Measurements from ENCODE around the gene CD27. TPM values are rescaled to one million over a fixed set of nuclear protein-coding genes. Genes with fewer than 3 reads are reported as not detected.

The CD27 gene
- total and polyA plus RNA-seq, 2 of the 13 experiments (the other 11 are each of a cell fraction or from before 2014, with no cell fraction given), result 0.12 TPM; not detected in 1

- FAIRE-seq, result no peak
These were observed 28.2 kb upstream of the CD27 start for GRCh38 chr12:6416596-6416995.

More at GRCh38 chr12:6416596-6416995, 28.2 kb upstream of the CD27 start:
- H3K27ac ChIP-seq (ENCODE audit: extremely low read length, insufficient read depth, low read length), result no peak overlapping the region
- POLR2A ChIA-PET, result no interaction called here
- CTCF ChIA-PET (ENCODE audit: low intra/inter-chr PET ratio, low total read pairs), result interaction anchor here (0.6 kb wide), 1 partner anchor 107 kb away, joined by 3 read pairs; no protein-coding TSS in a partner anchor
- H3K4me2 ChIP-seq (ENCODE audit: low read depth, low read length), result no peak overlapping the region
- DNase-seq (ENCODE audit: low spot score) (no peak), ATAC-seq (no peak)
- no peaks in the 10 kb centered on the region for H3K27me3 ChIP-seq (ENCODE audit: control insufficient read depth in 1 of 2, insufficient read depth in 2 of 2, low read length in 2 of 2)
- no TSS peak for BruUV-seq (replicated peaks)
- no peaks in the 10 kb centered on the region for H3K36me3 ChIP-seq (replicated peaks in 1 of 2; ENCODE audit: control insufficient read depth in 1 of 2, insufficient read depth in 2 of 2, low read length in 2 of 2)
- peaks cover 27% of the 10 kb centered on the region for H3K4me1 ChIP-seq (ENCODE audit: insufficient read depth, low read length)
- H3K79me2 ChIP-seq (ENCODE audit: insufficient read depth, low read length), result no peaks in the 10 kb centered on the region
- H3K4me3 ChIP-seq (replicated peaks in 1 of 3; ENCODE audit: insufficient read depth in 1 of 3, low read depth in 2 of 3, low read length in 3 of 3), result no peak overlapping the region
- no peak overlapping the region for H3K9ac ChIP-seq (ENCODE audit: insufficient read depth, low read depth, low read length)
- no peaks in the 10 kb centered on the region for H3K9me3 ChIP-seq (ENCODE audit: low read length)
- intact Hi-C loops (cut with micrococcal nuclease; ENCODE audit: unreplicated experiment) (no loop called here), in situ Hi-C loops (cut with HindIII; ENCODE audit: extremely low pct_ligation_motif_present, low pct_unique_long_range_greater_than_20kb) (no loop called here)
- H4K20me1 ChIP-seq (ENCODE audit: insufficient read depth, low read length), result no peaks in the 10 kb centered on the region
- 66% methylated on average over 3 of the region's 3 CpGs for WGBS (ENCODE audit: low lambda C conversion rate)
- no peak overlapping the region for H2AFZ ChIP-seq (ENCODE audit: low read length)
- TF ChIP-seq, protein P1, sequence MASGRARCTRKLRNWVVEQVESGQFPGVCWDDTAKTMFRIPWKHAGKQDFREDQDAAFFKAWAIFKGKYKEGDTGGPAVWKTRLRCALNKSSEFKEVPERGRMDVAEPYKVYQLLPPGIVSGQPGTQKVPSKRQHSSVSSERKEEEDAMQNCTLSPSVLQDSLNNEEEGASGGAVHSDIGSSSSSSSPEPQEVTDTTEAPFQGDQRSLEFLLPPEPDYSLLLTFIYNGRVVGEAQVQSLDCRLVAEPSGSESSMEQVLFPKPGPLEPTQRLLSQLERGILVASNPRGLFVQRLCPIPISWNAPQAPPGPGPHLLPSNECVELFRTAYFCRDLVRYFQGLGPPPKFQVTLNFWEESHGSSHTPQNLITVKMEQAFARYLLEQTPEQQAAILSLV (CRISPR knock-in tag; IDR thresholded peaks at IDR 0.05; ENCODE audit: borderline replicate concordance), result no peak
- TF ChIP-seq MYC (CRISPR knock-in tag; IDR thresholded peaks at IDR 0.05; ENCODE audit: borderline replicate concordance) (no peak), CBFB (CRISPR knock-in tag; IDR thresholded peaks at IDR 0.05) (no peak), ZZZ3 (CRISPR knock-in tag; IDR thresholded peaks at IDR 0.05; ENCODE audit: borderline replicate concordance) (no peak), LRRFIP1 (CRISPR knock-in tag; conservative IDR thresholded peaks at IDR 0.05) (no peak), ZMAT3 (CRISPR knock-in tag; conservative IDR thresholded peaks at IDR 0.05) (no peak), HOXA7 (CRISPR knock-in tag; IDR thresholded peaks at IDR 0.05) (no peak), GABPA (IDR thresholded peaks at IDR 0.05; ENCODE audit: low read depth, low read length) (no peak), GABPA (CRISPR knock-in tag; IDR thresholded peaks at IDR 0.05; ENCODE audit: low read depth) (no peak), MTA3 (CRISPR knock-in tag; IDR thresholded peaks at IDR 0.05) (no peak), ZNF678 (CRISPR knock-in tag; IDR thresholded peaks at IDR 0.05) (no peak)
- TF ChIP-seq, protein P2, sequence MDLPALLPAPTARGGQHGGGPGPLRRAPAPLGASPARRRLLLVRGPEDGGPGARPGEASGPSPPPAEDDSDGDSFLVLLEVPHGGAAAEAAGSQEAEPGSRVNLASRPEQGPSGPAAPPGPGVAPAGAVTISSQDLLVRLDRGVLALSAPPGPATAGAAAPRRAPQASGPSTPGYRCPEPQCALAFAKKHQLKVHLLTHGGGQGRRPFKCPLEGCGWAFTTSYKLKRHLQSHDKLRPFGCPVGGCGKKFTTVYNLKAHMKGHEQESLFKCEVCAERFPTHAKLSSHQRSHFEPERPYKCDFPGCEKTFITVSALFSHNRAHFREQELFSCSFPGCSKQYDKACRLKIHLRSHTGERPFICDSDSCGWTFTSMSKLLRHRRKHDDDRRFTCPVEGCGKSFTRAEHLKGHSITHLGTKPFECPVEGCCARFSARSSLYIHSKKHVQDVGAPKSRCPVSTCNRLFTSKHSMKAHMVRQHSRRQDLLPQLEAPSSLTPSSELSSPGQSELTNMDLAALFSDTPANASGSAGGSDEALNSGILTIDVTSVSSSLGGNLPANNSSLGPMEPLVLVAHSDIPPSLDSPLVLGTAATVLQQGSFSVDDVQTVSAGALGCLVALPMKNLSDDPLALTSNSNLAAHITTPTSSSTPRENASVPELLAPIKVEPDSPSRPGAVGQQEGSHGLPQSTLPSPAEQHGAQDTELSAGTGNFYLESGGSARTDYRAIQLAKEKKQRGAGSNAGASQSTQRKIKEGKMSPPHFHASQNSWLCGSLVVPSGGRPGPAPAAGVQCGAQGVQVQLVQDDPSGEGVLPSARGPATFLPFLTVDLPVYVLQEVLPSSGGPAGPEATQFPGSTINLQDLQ (CRISPR knock-in tag; IDR thresholded peaks at IDR 0.05), result no peak
- TF ChIP-seq, protein P3, sequence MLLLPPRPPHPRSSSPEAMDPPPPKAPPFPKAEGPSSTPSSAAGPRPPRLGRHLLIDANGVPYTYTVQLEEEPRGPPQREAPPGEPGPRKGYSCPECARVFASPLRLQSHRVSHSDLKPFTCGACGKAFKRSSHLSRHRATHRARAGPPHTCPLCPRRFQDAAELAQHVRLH (CRISPR knock-in tag; IDR thresholded peaks at IDR 0.05; ENCODE audit: borderline replicate concordance, low read depth), result no peak
